Measurements from ENCODE around the gene UST. TPM values are rescaled to one million over a fixed set of nuclear protein-coding genes. Genes with fewer than 3 reads are reported as not detected.

The UST gene
- total and polyA plus RNA-seq, 9 of the 15 experiments (the other 6 are each of a cell fraction or from before 2014, with no cell fraction given), result 0.04 to 0.10 TPM; not detected in 7

- TF ChIP-seq POLR2B (IDR thresholded peaks at IDR 0.05; ENCODE audit: low read depth, partially characterized antibody) (no peak), ZNF408 (CRISPR knock-in tag; IDR thresholded peaks at IDR 0.05; ENCODE audit: low read depth) (no peak), KLF6 (CRISPR knock-in tag; IDR thresholded peaks at IDR 0.05; ENCODE audit: borderline replicate concordance) (no peak), NCOA6 (IDR thresholded peaks at IDR 0.05) (no peak), TEAD2 (tag; IDR thresholded peaks at IDR 0.05) (no peak), SP1 (CRISPR knock-in tag; IDR thresholded peaks at IDR 0.05) (no peak), BRD4 (IDR thresholded peaks at IDR 0.05) (no peak), POLR3G (IDR thresholded peaks at IDR 0.05; ENCODE audit: extremely low read depth, insufficient read length, insufficient replicate concordance) (no peak)
- TF ChIP-seq, protein P1, sequence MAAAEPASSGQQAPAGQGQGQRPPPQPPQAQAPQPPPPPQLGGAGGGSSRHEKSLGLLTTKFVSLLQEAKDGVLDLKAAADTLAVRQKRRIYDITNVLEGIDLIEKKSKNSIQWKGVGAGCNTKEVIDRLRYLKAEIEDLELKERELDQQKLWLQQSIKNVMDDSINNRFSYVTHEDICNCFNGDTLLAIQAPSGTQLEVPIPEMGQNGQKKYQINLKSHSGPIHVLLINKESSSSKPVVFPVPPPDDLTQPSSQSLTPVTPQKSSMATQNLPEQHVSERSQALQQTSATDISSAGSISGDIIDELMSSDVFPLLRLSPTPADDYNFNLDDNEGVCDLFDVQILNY (CRISPR knock-in tag; IDR thresholded peaks at IDR 0.05), result no peak
- TF ChIP-seq, protein P2, sequence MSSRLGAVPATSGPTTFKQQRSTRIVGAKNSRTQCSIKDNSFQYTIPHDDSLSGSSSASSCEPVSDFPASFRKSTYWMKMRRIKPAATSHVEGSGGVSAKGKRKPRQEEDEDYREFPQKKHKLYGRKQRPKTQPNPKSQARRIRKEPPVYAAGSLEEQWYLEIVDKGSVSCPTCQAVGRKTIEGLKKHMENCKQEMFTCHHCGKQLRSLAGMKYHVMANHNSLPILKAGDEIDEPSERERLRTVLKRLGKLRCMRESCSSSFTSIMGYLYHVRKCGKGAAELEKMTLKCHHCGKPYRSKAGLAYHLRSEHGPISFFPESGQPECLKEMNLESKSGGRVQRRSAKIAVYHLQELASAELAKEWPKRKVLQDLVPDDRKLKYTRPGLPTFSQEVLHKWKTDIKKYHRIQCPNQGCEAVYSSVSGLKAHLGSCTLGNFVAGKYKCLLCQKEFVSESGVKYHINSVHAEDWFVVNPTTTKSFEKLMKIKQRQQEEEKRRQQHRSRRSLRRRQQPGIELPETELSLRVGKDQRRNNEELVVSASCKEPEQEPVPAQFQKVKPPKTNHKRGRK (tag; IDR thresholded peaks at IDR 0.05), result no peak
These were observed 38.1 kb upstream of the UST start (continued) for GRCh38 chr6:148708707-148709106.

DNA sequence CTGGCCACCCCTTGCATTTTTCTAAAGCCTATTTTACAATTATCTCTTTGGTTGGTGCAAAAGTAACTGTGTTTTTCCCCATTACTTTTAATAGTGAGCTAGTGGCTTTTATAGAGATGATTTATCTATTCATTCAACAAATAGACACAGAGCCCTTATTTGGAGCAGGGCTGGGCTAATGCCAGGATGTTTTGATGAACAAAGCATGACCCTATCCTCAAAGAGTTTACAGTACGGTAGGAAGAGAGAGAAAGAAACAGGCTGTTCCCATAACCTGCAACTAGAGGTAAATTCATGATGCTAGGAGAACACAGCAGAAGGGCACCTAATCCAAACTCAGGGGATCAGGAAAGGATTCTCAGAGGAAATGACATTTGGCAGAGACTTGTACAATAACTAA lies 37.3 kb upstream of the UST start:
- ChIA-PET POLR2A (no interaction called here), CTCF (ENCODE audit: low intra/inter-chr PET ratio) (no interaction called here)
- TF ChIP-seq ZEB2 (IDR thresholded peaks at IDR 0.05) (no peak), PHB (CRISPR knock-in tag; IDR thresholded peaks at IDR 0.05) (no peak)
- no peaks in the 10 kb centered on the region for H3K79me2 ChIP-seq (ENCODE audit: control insufficient read depth, insufficient read depth, low read length)
- BruUV-seq (replicated peaks), result no TSS peak
- no peak overlapping the region for H3K9ac ChIP-seq (ENCODE audit: insufficient read depth in 1 of 2, low read depth in 2 of 2, low read length in 2 of 2)
- H3K9me1 ChIP-seq (ENCODE audit: control insufficient read depth, insufficient read depth, low read length), result no peaks in the 10 kb centered on the region
- FAIRE-seq (peak; percentile 42), DNase-seq (ENCODE audit: extremely low read depth in 1 of 4, low spot score in 3 of 4) (no peak), ATAC-seq (no peak)
- intact Hi-C loops (cut with micrococcal nuclease) (no loop called here), in situ Hi-C loops (cut with MboI) (no loop called here)
- H3K9me3 ChIP-seq (replicated peaks; ENCODE audit: control insufficient read depth, insufficient read depth, low read depth, low read length), result no peaks in the 10 kb centered on the region
- no peaks in the 10 kb centered on the region for H3K4me1 ChIP-seq (replicated peaks in 1 of 2; ENCODE audit: control insufficient read depth in 2 of 2, insufficient read depth in 2 of 2, low read length in 2 of 2)
- no peak overlapping the region for H3K4me2 ChIP-seq (ENCODE audit: insufficient read depth, low read length)
- no peak overlapping the region for H3K27ac ChIP-seq (ENCODE audit: extremely low read depth, low read depth, low read length)
- H4K20me1 ChIP-seq (replicated peaks; ENCODE audit: control insufficient read depth, insufficient read depth, low read length), result no peaks in the 10 kb centered on the region
- no peaks in the 10 kb centered on the region for H3K27me3 ChIP-seq (ENCODE audit: control insufficient read depth in 2 of 2, insufficient read depth in 2 of 2, low read length in 2 of 2)
- no peaks in the 10 kb centered on the region for H3K36me3 ChIP-seq (ENCODE audit: control insufficient read depth, insufficient read depth, low read length)
- H2AFZ ChIP-seq (ENCODE audit: low read depth, low read length), result no peak overlapping the region
- no peak overlapping the region for H3K4me3 ChIP-seq
- WGBS (ENCODE audit: insufficient coverage, low coverage, missing lambda C conversion rate), result 0% methylated on average over 1 of the region's 1 CpG
